WI38 (cell line): ENCODE results near the gene AKR7A2.

ENCODE experiments used
- H3K4me3 ChIP-seq: 2 replicates; pipeline ENCODE4 v1.5.1; 2011; ENCODE audit warnings: low read depth, mild to moderate bottlenecking, control low read depth, low read length
- TF ChIP-seq, protein P1 (sequence below): IDR thresholded peaks from 2 replicates; pipeline ENCODE4 v1.5.1; 2012; ENCODE audit warnings: low read depth, mild to moderate bottlenecking, control low read depth, low read length

The AKR7A2 gene

DNA sequence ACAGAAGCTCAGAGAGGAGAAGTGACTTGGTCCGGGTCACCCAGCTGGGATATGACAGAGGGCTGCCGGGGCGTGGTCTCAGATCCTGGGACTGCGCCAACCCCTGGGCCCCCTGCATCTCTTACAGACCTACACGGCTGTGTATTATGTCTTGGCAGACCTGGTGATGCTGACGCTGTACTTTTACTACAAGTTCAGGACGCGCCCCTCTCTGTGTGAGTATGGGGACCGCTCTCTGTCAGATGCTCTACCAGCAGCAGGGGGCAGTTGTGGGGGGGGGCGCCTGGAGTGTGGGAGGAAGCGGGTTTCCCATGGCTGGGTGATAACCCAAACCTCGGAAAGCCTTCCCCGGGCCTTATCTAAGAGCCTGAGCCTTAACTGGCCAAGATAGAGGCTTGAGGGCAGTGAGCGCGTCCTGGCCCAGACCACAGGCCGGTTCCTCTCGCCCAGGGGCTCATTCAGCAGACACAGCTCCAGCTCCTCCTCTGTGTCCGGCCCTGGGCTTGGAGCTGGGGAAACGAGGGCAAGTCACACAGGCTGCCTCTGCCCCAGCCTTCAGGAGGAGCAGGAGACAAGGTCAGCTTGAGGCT is 13.5 kb upstream of the AKR7A2 start:
- TF ChIP-seq, protein P1, sequence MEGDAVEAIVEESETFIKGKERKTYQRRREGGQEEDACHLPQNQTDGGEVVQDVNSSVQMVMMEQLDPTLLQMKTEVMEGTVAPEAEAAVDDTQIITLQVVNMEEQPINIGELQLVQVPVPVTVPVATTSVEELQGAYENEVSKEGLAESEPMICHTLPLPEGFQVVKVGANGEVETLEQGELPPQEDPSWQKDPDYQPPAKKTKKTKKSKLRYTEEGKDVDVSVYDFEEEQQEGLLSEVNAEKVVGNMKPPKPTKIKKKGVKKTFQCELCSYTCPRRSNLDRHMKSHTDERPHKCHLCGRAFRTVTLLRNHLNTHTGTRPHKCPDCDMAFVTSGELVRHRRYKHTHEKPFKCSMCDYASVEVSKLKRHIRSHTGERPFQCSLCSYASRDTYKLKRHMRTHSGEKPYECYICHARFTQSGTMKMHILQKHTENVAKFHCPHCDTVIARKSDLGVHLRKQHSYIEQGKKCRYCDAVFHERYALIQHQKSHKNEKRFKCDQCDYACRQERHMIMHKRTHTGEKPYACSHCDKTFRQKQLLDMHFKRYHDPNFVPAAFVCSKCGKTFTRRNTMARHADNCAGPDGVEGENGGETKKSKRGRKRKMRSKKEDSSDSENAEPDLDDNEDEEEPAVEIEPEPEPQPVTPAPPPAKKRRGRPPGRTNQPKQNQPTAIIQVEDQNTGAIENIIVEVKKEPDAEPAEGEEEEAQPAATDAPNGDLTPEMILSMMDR = no peak

DNA sequence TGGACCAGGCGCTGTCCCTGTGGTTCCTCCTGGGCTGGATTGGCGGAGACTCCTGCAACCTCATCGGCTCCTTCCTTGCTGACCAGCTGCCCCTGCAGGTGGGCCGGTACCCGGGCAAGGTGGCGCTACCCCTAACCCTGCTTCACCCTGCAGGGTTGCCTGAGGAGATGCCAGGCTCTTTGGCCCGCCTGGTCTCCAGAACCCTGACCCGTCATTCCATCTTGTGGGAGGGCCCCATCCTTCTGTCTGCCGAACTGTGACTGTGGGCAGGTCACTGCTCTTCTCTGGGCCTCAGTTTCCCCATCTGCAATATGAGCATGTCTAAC is 12.7 kb upstream of the AKR7A2 start:
- TF ChIP-seq, protein P1 = no peak
- no peak overlapping the region for H3K4me3 ChIP-seq

More for the DNA sequence above, 13.5 kb upstream of the AKR7A2 start:
- no peak overlapping the region for H3K4me3 ChIP-seq

DNA sequence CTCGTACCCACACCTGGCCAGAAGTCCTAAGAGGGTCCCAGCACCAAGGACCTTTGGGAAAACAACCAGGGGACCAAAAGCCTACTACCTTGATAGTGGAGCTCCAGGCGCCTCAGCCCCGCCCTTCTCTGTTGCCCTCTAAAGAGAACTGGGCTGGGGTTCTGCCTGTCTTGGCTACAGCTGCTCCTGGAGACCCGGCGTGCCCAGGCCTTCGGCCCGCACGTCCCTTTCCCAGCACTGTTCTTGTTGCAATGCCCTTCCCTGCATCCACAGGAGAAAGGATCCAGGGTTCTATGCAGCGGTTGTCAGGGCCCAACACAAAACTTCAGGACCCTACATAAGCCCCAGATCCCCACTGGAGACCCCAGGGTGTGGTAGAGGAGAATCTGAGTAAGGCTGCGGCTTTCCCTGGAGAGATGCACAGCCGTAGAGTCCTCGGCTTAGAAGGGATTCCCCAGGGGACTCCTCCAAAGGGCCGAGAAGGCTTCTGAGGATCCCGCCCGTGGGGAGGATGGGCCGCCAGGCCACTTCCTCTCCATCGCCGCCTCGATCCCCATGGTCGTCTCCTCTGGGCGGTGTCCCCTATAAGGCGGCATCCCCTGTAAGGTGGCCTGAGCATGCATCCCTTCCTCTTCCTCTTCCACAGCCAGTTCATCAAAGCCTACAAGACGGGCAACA is 12.2 kb upstream of the AKR7A2 start:
- no peak overlapping the region for H3K4me3 ChIP-seq
- TF ChIP-seq, protein P1 = no peak

DNA sequence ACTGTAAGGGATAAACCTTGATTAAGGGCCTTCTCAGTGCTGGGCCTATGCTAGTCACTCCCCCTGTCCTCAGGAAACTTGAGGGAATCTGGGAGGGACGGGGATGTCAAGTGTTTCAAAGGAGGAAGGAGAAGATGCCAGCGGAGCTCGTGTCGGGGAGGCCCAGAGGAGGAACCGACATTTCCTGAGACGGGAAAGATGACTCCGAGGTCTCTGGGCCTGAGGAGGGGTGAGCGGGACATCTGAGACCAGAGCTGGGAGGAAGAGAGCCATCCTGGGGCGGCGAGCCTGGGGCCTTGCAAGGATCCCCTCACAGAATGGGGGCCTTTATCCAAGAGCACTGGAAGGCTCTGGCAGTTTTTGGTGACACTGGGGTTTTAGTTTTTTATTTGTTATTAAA is 10.5 kb upstream of the AKR7A2 start:
- H3K4me3 ChIP-seq = no peak overlapping the region
- TF ChIP-seq, protein P1 = no peak

DNA sequence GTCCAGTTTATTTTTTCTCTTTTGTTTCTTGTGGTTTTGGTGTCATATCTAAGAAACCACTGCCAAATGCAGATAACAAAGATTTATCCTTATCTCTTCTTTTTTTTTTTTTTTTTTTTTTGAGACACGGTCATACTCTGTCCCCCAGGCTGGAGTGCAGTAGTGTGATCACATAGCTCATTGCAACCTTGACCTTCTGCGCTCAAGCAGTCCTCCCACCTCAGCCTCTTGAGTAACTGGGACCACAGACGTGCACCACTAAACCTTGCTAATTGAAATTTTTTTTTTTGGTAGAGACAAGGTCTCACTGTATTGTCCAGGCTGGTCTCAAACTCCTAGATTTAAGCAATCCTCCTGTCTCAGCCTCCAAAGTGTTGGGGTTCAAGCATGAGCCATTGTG is 9.1 kb upstream of the AKR7A2 start:
- H3K4me3 ChIP-seq = no peak overlapping the region
- TF ChIP-seq, protein P1 = no peak

DNA sequence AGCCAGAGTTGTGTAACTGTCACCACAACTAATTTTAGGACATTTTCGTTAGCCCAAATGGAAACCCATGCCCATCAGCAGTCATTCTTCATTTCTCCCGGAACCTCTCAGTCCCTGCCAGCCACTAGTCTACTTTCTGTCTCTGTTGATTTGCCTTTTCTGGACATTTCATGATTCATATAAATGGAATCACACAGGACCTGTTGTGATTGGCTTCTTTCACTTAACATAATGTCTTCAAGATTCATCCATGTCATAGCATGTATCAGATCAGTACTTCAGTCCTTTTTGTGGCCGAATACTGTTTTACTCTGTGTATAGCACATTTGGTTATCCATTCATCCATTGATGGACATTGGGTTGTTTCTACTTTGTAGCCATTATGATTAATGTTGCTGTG is 7.3 kb upstream of the AKR7A2 start:
- TF ChIP-seq, protein P1 = no peak
- H3K4me3 ChIP-seq = no peak overlapping the region

DNA sequence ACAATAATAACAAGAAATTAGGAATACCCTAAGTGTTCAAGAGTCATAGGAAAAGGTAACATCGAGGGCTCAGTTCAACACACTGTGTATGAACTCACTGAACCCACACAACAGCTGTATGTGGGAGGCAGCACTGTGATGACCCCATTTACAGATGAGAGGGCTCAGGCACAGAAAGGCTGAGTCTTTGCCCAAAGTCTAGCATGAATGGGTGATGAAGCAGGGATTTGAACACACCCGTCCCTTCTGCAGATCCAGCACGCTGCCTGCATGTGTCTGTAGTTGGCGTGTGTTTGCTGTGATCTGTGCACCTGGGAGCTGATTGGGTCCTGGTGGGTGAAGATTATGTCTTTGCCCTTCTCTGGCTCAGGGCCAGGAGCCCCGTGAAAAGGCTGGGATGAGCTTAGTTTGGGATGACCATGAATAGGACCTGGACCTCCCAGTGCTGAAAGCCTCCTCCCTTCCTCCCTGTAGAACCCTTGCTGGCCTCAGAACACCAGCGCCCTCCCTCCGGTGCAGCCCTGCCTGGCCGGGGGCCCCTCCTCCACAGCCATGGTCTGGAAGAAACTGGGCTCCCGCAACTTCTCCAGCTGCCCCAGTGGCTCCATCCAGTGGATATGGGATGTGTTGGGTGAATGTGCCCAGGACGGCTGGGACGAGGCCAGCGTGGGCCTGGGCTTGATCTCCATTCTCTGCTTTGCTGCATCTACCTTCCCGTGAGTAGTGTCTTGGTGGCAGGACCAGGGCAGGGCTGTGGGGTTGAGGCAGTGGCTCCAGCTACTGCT is 5.4 kb upstream of the AKR7A2 start:
- no peak overlapping the region for H3K4me3 ChIP-seq
- TF ChIP-seq, protein P1 = no peak
